Sigmoid colon (tissue), 4 donors: ENCODE measurements around the gene KCNIP4.

ENCODE experiments used
- CTCF ChIP-seq, 4 experiments: fragments of 450-650 bp in 3 of 4; fragments of 200-600 bp in 1 of 4; IDR thresholded peaks; one replicate each; pipeline ENCODE4 v1.5.1; 2016 to 2019; ENCODE audit warnings: antibody characterized with exemption in 4 of 4, mild to moderate bottlenecking in 3 of 4, moderate library complexity in 2 of 4
- POLR2A ChIP-seq, 2 donors: fragments of 450-650 bp; IDR thresholded peaks; one replicate each; pipeline ENCODE4 v1.6.1; 2016; ENCODE audit warnings: antibody characterized with exemption in 2 of 2, mild to moderate bottlenecking in 2 of 2, moderate library complexity in 2 of 2
- POLR2AphosphoS5 ChIP-seq, 4 donors: sonication (generic); formaldehyde crosslinking; IDR thresholded peaks; one replicate each; pipeline ENCODE4 v1.6.1; 2017; ENCODE audit warnings: antibody characterized with exemption in 4 of 4

DNA sequence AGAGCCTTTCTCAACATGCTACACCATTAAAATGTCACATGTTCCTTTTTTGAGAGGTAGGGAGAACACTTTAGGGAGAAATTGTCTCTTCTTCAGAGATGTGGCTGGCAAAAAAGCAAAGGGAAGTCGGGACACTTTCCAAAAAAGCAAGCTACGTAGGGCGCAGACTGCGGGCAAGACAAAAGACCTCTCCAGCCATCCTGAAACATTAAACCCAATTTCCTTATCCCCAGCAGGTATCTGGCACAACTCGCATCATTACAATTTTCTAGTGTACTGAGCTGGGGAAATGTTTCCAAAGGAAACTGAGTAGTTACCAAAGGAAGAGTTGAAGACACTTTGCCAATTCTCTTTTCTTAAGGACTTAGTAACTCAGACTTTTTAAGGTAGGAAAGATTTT lies 1132.3 kb downstream of the KCNIP4 start:
- TF ChIP-seq CTCF (IDR thresholded peaks at IDR 0.05) = no peak
- TF ChIP-seq POLR2A (IDR thresholded peaks at IDR 0.05) = no peak
- no peak for TF ChIP-seq POLR2AphosphoS5 (IDR thresholded peaks at IDR 0.05)
